Amygdala (tissue), 56 donors: ENCODE results near the gene RBM38.
A peak's percentile ranks its signal among the peaks of the same experiment; 100 is the strongest.
"Not testable (repeated sequence)": the region's sequence is repeated elsewhere in the genome, so short reads cannot be mapped to it uniquely, and the experiment has no call there.

Source experiments
- DNase-seq, 56 donors: peaks; one replicate each; lab custom pipeline; 2025; lab: John Stamatoyannopoulos, UW

Gene RBM38

GRCh38 chr20:57414867-57415592 is 23.8 kb downstream of the RBM38 start:
- no peak for DNase-seq

DNA sequence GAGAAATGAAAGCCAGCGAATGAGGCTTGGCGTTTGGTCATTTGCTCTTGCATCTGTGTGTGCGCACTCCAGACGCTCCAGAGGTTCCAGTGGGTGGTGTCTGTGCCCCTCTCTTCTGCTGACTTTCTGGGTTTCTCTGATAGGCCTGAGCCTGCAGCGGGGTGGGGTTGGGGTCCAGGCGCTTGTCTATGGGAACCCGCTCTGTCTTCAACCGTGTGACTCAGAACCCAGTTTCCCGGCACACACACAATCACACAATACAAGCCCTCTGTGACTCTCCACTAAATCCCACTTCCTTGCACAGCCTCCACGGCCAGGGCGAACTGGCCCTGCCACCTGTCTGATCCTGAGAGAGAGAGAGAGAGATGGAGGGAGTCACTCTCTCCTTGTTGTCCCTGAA is 24.6 kb downstream of the RBM38 start:
- no peak for DNase-seq

DNA sequence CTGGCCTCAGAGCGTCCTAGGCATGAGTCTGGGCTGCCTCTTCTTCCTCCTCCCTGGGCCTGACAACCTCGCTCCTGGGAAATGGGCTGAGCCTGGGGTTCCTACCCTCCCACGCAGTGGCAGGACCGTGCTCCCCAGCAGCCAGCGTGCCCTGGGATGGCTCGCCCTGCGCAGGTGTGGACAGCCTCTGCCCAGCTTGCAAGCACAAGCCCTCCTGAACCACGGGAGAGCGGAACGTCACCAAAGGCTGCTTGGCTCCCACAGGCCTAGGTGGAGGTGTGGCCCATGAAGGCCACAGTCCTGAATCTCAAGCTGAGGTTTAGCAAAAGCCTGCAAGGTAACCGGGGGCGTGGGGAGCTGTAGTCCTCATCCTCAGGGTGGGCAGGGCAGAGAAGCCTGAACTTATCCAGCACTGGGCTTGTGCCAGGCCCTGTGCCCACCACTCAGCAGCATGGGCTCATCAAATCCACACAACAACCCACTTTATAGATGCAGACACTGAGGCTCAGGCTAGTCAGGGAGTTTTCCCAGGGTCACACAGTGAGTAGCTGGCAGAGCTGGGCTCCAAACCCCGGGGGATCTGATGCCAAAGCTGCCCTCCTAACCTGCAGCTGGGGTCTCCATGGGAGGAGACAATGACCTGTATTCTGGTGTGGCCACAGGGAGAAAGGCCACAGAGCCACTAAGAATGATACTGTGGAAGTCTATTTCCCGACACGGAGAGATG is 25.3 kb downstream of the RBM38 start:
- DNase-seq = no peak

DNA sequence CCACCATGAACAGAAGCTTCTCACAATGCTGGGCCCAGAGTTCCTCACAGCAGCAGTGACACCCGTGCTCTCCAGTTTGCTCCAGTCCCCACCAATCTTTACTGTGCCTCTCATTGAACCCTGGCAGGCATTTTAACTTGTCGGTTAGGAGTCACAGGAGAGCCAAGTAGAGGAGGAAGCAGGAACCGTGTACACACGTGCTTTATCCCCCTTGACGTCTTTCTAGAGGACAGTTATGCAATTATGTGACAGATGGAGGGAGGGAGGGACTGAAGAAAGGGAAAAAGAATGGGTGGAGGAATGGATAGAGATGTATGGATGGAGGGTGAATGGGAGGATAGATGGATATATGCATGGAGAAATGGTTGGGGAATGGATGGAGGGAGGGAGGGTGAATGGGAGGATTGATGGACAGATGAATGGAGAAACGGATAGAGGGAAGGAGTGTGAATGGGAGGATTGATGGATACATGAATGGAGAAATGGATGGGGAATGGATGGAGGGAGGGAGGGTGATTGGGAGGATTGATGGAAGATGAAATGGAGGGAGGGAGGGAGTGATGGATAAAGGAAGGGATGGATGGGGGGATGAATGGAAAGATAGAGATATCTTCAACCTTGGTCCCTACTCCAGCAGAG is 26.0 kb downstream of the RBM38 start:
- no peak for DNase-seq

DNA sequence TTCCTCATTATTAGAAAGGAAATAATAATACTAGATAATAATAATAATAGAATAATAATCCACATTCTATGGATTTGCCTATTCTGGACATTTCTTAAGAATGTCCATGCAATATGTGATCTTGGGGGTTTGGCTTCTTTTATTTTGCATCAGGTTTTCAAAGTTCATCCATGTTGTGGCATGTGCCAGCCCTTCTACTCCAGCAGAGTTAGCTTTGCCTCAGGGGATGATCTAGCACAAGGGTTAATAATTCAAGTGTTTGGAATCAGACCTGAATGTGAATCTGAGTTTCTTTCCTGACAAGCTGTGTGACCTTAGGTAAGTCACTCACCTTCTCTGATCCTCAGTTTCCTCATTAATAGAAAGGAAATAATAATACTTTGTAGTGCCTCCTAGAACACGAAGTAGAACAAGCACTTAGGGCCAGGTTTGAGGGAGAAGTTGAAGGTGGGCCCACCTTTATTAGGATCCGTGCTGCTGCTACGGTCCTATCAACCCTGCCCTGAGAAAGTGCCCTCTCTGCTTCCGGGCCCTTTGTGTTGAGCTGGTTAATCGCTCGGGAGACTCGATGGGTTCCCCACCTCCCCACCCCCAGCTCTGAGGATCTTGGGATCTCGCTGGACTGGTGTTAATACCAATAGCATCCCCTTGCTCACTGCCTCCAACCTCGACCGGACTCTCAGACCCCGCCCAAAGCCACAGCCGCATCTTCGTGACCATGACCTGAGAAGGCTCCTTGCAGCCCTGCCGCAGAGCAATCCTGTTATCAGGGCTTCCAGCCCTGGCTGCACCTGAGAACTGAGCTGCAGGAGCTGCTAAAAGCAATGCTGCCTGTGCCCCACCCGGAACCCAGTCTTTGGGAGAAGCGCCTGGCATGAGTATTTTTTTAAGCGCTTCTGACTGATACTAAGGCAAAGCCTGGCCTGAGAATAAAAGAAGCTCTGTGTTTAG is 26.9 kb downstream of the RBM38 start:
- no peak for DNase-seq

- not testable (repeated sequence) for DNase-seq
Measured at GRCh38 chr20:57419479-57419878, 28.3 kb downstream of the RBM38 start.

DNA sequence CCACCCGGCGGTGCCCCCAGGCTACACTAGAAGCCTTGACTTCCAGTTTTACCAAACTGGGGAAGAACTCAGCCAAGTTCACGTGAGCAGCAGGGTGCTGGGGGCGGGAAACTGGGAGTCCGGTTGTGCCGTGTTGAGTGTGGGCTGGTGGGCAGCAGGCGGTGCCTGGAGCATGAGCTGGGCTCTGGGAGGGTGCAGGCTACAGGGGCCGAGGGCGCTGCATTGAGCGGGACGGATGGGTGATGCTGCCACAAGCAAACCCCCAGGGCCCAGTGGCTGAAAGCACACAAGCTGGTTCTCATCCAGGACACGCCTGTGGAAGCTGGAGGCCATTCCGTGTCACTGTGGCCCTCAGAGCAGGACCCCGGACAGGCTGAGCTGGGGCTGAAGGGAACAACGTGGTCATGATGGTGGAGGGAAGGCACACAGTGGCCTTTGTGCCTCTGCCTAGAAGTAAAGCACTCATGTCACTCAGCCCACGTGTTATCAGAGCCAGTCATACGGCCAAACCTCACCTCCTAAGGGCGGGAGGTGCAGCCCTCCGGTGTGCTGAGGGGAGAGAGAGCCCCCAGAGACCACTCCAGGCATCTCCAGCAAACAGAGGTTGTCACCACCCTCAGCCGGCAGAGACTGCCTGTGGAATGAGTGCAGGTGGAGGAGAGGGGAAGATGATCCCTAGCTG is 29.5 kb downstream of the RBM38 start:
- DNase-seq = no peak

DNA sequence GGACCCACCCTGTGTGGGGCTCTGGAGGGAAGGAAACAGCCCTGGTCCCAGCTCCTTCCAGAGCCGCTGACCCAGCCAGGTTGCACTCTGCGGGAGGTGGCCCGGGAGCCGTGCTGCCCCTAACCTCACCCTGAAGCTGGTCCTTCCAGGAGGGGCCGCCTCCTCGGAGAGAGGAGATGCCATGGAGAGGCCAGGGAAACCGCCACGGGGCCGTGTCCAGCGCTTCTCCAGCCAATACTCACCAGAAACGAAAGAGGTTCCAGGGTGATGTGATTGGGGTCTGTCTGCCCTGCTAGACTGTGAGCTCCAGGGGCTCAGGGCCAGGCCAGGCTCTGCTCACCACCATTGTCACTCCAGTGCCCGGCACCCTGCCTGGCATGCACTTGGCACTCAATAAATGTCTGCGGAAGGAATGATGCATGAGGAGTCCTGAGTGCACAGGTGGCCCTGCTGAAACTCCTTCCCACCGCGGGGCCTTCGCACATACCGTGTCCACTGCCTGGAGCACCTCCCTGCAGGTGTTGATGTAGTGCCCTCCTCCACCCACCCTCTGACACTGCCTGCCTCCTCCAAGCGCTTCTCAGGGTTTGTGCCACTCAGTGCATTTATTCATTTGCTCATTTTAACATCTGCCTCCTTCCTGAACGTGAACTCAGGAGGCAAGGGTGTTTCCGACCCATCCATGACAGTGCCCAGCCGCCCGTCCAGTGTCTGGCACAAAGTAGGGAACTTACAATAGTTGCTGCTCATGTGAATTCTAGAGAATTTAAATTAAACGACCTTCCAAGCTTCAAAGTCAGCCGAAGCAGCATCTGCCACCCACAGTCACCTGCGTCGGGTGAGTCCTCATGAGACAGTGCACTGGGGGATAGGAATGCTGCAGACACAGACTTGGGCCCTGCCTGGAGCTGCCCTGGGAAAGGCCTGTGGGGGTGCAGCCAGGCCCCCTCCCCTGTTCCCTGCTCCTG is 30.3 kb downstream of the RBM38 start:
- DNase-seq = no peak

- no peak for DNase-seq
Measured at GRCh38 chr20:57422254-57422653, 31.1 kb downstream of the RBM38 start.

GRCh38 chr20:57425150-57426013 is 34.2 kb downstream of the RBM38 start:
- DNase-seq = no peak

DNA sequence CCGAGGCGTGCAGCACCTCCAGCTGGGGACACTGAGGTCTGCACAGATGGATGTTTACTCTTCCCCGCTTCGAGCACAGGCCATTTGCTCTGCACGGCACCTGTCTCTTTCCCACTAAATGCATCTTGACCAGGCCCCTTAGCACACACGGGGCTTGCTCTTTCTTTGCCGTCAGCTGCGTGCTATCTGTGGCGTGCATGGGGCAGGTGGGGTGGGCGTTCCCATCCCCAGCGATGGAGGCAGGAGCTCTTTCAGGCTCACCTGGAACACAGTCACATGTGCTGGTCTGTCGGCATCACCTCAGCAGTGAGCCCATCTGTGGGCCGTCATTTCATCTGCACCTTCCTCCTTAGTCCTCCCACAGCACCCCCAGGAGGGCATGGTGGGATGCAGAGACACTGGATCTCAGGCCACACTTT is 35.1 kb downstream of the RBM38 start:
- no peak for DNase-seq

DNA sequence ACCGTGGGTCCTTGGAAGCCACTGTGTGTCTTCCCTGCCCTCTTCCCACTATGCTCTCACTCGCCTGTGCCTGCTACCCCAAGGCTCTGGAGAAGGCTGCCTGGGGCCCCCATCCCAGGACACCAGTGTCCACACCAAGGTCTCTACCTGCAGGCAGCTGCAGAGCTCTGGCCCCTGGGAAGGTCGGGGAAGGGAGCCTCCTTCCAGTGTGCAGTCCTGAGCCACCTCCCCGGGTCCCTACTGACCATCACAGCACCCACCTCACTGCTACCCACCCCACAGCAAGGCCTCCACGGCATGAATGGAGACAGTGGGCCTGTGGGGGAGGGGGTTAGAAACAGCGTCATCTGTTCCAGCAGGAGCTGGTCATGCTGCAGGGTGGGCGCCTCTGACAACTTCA is 35.6 kb downstream of the RBM38 start:
- no peak for DNase-seq

GRCh38 chr20:57428324-57429158 is 37.3 kb downstream of the RBM38 start:
- peak in 45 of 56 donors; percentile 11 to 84 (median 54) for DNase-seq

GRCh38 chr20:57429159-57429496 is 37.9 kb downstream of the RBM38 start:
- DNase-seq = no peak

DNA sequence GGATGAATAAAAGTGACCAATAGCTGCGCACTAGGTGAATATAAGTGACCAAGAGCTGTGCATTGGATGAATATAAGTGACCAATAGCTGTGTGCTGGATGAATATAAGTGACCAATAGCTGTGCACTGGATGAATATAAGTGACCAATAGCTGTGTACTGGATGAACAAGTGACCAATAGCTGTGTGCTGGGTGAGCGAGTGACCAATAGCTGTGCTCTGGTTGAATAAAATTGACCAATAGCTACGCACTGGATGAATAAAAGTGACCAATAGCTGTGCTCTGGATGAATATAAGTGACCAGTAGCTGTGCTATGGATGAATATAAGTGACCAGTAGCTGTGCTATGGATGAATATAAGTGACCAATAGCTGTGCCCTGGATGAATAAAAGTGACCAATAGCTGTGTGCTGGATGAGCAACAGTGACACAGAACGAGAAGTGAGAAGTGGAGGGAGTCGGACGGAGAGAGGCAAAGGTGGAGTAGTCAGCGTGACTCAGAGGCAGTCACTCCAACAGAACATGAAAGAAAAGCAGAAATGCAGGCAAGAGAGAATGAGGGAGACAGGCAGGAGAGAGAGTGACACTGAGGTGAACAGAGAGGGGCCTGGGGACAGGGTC is 38.5 kb downstream of the RBM38 start:
- peak in 1 of 56 donors; percentile 12 for DNase-seq

DNA sequence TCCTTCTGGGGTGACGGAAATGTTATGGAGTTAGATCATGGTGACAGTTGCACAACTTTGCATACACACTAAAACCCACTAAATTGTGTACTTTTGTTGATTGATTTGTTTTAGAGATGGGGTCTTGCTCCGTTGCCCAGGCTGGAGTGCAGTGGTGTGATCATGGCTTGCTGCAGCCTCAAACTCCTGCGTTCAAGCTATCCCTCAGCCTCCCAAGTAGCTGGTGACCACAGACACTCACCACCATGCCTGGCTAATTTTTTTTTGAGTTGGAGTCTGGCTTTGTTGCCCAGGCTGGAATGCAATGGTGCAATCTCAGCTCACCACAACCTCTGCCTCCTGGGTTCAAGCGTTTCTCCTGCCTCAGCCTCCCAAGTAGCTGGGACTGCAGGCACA is 39.0 kb downstream of the RBM38 start:
- DNase-seq = not testable (repeated sequence)

DNA sequence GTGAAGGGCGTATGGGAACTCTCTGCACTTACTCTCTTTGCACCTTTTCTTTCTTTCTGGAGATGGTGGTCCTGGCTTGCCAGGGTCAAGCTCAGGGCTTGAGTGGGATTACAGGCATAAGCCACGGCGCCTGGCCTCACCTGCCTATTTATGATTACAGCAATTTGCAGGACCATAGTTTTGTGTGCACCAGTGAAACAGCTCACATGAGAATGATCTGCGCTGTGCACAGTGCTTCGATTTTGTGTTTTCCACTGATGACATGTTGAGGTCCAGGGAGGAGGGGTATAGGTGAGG is 40.3 kb downstream of the RBM38 start:
- no peak for DNase-seq
